Measurements from ENCODE around the gene NSMCE1.

Gene NSMCE1

DNA sequence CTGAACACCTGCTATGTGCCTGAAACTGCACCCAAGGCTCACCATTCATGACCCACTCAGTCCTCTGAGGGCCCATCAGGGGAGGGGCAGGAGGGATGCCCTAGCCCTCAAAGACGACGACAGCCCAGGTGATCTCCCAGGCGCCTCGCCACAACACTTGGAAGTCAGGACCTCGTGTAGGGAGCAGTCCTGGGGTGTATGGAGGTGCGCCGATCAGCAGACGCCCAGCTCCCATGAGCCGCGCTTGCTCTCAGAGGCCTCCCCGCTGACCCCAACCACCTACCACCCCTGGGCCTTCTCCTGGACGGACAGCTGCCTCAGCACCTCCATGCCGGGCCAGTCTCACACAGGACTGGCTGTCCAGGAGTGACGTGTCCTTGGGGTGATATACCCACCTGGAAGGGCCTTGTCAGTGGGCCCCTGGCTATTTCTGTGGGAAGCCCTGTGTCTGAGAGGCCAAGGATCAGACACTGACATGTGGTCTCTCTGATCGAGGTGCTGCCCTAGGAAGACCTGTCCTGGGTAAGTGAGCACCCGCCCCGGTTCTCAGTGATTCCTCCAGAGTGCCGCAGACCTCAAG lies 38.6 kb downstream of the NSMCE1 start:
- DNase-seq (ENCODE audit: low spot score) = no peak

DNA sequence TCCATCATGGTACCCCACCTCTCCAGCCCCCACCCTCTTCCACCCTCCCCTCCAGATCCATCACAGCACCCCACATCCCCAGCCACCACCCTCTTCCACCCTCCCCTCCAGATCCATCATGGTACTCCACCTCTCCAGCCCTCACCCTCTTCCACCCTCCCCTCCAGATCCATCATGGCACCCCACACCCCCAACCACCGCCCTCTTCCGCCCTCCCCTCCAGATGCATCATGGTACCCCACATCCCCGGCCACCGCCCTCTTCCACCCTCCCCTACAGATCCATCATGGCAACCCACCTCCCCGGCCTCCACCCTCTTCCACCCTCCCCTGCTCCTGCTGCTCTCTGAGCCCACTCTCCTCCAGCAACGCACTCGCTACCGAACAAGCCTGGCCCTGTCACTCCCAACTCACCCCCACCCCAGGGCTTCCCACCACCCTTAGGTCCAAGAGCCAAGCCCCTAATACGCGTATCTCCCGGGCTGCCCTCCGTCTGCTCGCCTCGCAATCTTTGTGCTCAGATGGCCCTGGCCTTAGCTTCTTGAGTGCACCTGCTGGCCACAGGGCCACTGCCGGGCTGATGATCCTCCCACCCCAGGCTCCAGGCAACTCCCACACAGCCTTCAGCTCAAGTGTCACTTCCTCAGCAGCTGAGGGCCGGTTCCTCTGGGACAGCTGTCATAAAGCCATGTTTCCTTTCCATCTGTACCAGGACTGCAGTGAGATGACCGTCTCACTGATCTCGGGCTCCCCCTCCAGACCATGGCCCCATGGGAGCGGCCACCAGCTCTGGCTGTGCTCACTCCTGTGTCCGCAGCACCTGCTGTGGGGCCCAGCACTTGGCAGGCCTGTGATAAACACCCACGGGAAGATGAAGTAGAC lies 39.7 kb downstream of the NSMCE1 start:
- DNase-seq (ENCODE audit: low spot score) = no peak

DNA sequence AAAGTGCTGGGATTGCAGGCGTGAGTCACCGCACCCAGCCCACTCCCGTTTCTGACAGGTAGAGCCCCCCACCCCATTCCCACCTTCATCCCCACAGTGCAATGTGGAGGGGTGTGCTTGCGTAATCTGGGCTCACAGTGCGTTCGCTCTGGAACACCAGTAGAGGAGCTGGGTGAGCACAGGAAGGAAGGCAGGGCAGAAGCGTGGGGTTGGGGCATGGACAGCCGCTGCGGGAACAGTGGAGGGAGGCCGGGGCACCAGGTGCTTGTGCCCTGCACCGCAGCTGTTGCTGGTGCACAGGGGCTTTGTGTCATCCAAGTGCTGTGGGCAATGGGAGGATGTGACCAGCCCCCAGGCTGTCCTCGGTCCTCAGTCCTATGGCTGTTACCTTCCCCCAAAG lies 40.5 kb downstream of the NSMCE1 start:
- DNase-seq (ENCODE audit: low spot score) = no peak

DNA sequence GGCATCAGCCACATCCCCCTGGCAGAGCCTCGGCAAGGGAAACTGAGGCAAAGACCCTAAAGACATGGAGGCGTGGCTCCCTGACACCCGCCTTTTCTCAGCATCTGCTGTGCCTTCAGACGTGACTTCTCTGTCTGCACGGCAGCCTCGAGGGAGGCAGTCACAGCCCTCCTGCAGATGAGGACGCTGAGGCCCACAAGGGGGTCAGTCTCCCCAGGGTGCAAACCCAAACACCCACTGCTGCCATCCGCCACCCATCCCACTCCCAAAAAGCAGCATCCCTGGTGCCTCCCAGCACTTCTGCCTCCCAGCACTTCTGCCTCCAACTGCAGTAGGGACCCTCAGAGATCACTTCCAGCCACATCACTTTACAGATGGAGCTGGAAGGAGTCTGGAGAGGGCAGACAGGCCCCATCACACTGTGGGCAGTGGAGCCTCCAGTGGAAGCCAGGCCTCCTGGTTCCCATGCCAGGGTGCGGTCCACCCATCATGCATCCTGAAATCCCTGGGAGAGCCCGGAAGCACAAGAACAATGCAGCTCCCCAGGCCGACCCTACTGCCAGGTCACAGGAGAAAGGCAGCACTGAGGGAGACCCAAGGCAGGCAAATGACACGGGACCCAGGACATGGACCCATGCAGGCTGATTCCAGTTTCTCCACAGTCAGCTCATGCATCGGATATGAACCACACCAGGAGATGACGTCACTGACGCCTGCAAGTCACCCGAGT lies 41.4 kb downstream of the NSMCE1 start:
- DNase-seq (ENCODE audit: low spot score) = no peak

DNA sequence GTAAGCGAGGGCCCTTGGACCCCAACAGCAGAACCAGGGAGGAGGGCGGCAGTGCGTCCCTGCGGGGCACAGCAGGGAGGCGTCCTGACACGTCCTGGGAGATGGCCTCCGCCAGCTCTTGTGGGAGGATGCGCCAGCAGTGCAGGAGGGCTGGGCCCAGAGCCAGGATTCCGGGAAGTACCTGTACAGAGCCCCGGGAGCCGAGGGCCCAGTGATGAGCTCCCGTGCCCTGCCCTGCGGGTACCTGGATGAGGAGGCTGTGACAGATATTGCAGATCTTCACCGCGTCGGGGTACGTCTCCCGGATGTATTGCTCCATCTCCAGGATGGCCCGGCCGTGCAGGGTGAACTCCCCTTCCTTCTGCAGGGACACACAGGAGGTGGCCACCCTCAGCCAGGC lies 42.1 kb downstream of the NSMCE1 start:
- no peak for DNase-seq (ENCODE audit: low spot score)

DNA sequence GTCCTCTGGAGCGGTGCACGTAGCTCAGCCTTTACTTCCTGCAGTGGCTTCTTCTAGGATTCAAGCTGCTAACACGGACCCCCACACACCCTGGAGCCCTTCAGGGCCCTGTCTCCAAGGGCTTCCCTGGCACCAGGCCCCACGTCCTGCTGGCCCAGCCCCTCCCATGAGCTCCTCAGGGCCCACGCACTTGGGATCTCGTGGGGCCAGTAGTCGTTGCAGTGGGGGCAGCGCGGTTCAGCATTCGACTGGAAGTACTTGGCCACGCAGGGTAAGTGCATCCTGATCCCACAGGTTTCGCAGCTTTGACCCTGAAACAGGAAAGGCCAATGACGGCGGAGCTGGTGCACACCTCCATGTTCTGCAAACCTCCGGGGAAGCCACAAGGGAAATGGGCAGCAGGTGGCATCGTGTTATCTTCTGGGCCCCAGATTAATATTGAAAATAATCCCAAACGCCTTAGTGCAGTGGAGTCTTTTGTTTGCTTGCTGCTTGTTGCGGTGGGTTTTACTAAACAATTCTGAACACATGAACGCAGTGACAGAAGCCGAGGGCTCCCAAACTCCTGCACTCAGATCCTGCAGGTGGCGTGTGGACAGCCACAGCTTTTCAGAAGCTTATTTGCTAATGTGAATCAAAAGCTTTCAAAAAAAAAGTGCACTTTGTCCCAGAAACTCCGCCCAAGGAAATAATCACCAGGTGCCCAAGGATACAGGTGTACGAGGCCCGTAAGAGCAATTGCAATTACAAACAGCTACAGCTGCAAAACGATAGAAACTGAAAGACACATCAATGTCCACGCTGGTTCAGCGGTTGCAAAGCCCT lies 42.8 kb downstream of the NSMCE1 start:
- DNase-seq (ENCODE audit: low spot score) = no peak

DNA sequence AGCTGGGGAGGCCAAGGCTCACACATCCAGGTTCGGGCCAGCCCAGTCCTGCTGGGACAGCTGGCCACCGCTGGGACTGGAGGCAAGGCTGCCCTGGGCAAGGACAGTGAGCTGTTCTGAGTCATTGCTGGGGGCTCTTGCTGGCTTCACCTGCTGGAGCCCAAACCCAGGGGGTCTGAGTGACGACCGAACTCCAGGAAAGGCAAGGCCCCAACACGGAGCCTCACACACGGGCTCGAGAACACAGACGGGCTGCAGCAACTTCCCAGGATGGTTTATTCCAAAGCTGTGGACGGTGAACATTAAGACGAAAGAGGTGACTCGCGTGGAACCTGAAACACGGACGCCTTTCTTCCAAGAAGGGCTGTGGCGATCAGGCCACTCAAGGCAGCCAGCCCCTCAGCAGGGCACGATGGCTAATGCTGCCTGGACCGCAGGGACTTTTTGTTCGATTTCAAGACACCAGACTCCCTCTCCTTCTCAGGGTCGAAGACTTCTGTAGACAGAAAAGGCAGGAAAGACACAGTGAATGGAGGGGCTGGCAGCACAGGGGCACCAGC lies 43.8 kb downstream of the NSMCE1 start:
- no peak for DNase-seq (ENCODE audit: low spot score)

DNA sequence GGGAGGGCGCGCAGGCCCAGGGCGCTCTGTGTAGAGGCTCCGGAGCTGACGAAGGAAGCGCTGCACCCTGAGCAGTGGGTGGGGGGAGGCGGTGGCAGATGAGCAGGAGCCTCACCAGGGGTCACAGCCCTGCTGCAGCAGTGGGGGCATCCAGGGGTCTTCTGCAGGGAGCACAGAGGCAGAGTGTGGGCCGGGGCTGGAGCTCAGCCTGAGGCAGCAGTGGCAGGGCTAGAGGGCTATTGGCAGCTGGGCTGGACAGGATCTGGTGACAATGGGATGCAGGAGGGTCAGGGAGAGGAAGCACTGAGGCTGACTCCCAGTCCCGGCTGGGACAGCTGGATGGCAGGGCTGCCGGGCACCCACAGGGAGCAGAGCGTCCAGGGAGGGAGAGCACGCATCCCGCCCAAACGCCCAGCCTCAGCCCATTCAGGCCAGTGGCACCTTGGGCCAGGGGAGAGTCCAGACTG lies 44.3 kb downstream of the NSMCE1 start:
- no peak for DNase-seq (ENCODE audit: low spot score)

DNA sequence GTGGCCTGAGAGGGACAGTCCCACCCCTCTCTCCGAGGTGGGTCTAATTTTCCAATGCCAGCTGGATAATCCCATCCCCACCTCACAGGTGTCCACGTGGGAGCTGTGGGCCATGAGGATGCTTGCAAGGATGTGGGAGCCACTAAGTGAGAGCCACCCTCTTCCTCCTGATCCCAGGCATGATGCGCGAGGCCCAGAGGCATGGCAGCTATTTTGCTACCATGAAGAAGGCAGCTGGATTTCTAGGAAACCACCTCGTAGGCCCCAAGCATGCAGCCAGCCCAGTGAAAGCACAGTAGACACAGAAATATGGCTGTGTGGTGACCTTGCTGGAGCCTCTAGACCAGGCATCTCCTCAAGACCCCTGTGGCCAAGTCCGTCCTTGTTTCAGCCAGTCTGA lies 44.9 kb downstream of the NSMCE1 start:
- no peak for DNase-seq (ENCODE audit: low spot score)

DNA sequence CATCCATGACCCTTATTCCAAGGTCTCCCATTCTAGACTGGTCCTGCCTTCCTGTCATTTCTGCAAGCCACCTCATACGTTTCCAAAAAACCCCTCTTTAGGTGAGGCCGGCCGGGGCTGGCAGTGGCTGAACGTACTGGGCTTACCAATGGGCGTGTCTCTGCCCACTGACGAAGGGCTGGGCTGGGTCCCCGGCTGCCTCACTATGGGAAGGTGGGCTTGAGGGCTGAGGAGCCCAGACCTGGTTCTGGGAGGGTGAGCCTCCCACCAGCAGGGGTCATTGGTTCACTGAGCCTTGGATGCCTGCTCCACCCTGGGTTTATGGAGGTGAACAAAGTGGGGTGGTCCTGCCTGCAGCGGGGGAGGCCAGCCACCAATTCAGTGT lies 45.4 kb downstream of the NSMCE1 start:
- no peak for DNase-seq (ENCODE audit: low spot score)

DNA sequence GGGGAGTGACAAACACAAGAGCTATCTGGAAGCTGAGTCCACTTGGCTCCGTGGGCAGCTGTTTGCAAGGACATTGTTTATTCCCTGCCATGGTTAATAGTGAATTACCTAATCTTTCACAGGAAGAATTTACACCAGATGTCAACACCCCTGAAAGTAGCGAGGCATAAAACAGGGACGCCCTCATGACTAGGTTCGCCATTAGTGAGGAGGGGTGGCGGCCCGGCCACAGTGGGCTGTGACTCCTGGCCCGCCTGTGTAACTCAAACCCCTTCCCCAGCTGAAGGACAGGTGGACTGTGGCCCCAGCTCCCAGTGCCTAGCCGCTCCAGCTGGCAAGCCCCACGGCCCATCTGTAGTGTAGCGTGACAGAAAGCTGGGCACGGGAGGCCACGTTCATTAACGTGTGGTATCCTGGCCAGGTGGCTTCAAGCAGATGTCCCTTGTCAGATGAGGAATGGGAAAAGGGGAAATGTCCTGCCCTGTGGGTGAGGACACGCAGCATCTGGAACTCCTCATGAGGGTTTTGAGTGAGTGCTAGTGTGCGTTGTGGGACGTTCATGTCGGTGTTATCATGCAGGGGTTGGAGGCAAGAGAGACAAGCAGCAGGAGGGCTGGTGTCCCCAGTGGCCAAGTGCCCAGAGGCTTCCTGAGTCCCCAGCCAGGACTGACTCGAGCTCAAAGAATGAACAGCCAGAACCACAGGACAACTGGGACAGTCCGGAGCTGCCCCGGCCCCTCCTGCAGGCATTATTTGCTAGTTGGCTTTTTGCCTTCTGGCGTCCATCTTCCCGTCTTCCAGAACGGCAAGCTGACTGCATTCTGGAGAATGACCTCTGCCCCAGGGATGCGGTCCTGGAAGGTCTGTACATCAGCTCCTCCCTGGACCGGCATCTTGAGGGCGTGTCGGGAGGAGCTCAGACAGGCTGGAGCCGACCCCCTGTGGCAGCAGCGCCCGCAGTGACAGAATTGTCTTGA lies 46.0 kb downstream of the NSMCE1 start:
- no peak for DNase-seq (ENCODE audit: low spot score)

DNA sequence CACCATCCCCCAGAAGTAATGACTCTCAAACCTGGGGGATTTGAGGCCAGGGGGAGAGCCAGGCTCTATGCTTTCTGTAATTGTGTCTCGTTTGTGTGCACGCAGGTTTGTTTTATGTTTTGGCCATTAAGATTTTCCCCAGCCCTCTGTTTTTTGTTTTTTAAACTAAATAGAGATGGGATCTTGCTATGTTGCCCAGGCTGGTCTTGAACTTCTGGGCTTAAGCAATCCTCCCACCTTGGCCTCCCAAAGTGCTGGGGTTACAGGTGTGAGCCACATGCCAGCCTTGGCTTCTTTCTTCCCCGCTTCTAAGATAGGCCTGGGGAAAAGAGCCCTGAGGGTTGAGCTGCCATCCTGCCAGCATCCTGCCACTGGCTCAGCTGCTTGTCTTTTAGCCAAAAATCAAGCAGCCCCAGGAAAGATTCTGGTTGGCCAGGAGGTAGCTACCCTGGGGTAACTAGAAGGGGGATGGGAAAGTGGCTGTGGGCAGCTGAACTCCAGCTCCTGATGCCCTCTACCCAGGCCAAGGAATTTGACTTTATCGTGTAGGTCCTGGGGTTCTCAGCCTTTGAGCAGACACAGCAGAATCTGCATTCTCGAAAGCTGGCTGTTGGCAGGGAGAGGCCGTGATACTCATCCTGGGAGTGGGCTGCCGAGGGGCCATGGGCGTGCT lies 46.9 kb downstream of the NSMCE1 start:
- DNase-seq (ENCODE audit: low spot score) = no peak

DNA sequence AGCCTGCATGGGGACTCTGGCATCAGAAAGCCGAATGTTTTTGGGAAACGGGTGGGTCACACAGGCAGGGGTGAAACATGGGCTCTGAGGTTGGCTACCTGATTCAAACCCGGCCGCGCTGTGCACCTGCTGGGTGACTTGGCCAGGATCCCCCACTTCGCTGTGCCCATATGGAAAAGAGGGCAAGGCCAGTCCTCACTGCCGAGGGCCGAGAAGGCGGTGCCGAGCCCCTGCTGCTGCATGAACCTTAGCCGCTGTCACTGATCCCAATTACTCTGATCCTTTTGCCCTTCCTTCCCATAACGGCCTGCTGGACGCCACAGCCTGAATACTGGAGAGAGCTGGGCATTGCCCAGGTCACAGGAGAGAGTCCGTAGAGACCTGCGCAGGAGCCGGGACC lies 47.6 kb downstream of the NSMCE1 start:
- no peak for DNase-seq (ENCODE audit: low spot score)

DNA sequence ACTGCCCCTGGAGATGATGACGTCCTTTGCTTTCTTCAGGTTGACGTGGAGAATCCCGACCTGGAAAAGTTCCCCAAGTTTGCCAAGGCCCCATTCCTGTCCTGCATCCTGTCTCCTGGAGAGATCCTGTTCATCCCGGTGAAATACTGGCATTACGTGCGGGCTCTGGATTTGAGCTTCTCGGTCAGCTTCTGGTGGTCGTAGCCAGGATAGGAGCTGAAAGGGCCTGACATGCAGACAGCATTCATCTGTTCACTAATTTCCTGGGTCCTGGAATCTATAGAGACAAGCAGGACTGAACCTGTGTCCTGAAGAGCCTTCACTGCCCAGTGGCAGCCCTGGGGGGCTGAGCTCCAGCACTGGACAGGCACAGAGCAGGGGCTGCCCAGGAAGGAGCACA lies 48.0 kb downstream of the NSMCE1 start:
- no peak for DNase-seq (ENCODE audit: low spot score)

DNA sequence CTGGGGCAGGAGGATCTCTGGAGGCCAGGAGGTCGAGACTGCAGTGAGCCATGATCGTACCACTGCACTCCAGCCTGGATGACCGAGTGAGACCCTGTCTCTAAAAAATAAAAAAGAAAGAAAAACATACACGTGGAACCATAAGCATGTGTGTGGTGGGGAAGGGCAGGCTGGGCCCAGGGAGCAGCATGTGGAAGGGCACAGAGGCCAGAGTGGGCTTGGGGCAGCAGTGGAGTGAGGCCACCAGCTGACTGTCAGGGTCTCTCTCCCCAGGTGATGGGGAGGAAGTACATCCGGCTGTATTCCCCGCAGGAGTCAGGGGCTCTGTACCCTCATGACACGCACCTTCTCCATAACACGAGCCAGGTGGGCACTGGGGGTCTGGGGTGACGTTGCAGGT lies 48.5 kb downstream of the NSMCE1 start:
- DNase-seq (ENCODE audit: low spot score) = no peak

DNA sequence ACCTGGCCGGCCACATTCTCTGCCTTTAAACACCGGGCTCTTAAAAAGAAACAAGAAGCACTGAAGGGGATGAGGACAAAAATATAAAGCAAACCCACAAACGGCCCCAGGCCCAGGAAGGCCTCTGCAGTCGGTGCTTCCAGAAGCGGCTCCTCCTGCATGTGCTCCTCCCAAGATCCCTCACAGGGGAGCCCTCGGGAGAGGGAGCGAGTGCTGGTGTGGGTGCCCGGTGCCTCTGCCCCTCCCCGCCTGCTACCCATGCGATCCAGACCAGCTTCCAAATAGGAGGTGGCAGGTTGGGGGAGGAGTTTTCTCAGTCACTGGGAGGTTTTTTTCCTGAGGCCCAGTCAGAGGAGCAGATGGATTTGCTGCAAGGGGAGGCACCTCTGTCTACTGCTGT lies 49.4 kb downstream of the NSMCE1 start:
- DNase-seq (ENCODE audit: low spot score) = no peak

DNA sequence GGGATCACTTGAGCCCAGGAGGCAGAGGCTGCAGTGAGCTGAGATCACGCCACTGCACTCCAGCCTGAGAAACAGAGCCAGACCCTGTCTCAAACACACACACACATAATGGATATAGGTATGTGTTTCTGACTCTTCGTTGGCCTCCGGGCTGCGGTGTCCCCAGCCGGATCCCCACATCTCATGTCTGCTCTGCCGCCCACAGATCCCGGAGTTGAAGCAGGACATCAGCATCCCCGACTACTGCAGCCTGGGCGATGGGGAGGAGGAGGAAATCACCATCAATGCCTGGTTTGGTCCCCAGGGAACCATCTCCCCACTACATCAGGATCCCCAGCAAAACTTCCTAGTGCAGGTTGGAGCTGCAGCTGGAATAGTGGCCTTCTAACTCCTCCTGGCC lies 49.8 kb downstream of the NSMCE1 start:
- no peak for DNase-seq (ENCODE audit: low spot score)

DNA sequence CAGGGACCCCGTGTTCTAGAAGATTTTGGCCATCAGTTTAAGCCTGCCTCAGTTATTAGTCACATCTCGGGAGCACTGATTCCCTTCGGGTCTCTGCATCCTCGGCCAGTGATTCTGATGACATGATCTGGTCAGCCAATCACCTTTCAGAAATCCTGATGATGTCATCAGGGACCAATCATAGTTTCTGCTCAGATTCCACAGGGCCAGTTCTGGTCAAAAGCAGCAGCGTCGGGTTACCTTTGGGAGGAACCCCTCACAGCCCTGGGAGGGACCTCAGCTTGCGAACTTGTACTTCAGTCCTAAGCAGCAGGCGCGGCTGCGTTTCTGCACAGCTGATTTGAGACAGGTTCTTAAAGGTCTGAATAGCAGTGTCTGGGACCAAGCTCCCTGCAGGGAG lies 51.3 kb downstream of the NSMCE1 start:
- no peak for DNase-seq (ENCODE audit: low spot score)

DNA sequence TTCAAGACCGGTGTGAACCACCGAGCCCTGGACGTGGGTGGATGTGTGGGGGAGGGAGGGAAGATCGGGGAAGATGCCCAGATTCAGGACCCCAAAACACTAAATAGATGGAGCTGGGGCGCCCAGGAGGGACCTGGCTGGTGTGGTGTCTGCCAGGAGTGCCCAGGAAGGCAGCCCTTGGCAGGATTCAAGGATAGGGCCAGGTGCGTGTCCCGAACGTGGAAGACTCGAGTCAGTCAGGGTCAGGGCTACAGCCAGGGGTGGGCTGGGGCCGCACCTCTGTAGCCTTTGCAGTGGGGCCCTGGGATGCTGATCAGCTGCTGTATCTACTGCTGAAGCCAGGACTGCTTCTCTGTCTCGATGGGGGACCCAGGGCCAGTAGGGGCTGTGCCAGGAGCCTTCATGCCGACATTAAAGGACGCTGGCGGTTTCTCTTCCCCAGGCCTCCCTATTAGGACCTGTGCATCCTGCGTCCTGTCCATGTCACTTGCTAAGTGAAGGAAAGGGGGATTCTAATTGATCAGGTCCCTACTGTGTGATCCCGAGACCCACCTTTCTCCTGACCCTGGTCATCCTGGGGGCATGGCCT lies 52.2 kb downstream of the NSMCE1 start:
- DNase-seq (ENCODE audit: low spot score) = no peak

DNA sequence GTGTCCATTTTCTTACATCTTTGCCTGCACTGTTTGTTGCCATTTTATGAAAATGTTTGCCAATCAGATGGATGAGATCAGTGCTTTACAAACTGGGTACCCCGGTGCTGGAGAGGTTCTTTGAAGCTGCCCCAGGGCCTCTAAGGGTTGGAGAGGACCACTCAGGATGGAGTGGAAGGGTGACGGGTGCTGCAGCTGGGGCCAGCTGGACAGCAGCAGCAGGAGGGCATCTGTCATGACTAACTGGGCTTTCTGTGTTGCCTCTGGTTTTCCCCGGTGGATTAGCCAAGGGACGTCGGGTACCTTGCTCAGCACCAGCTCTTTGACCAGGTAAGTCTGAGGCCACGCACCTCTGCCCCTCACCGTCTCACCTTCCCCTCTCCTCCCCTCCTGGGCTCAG lies 52.9 kb downstream of the NSMCE1 start:
- DNase-seq (ENCODE audit: low spot score) = no peak

Measured in COLO829 (cell line).